GM12874 (cell line): Measurements from ENCODE around the gene USP15.

Experiments used
- TF ChIP-seq, protein P1 (sequence below): IDR thresholded peaks from 2 replicates; pipeline ENCODE4 v1.5.1; 2011; ENCODE audit warnings: low read depth, mild to moderate bottlenecking, control low read depth, low read length, moderate library complexity; ENCODE audit not compliant: insufficient read depth

The USP15 gene

DNA sequence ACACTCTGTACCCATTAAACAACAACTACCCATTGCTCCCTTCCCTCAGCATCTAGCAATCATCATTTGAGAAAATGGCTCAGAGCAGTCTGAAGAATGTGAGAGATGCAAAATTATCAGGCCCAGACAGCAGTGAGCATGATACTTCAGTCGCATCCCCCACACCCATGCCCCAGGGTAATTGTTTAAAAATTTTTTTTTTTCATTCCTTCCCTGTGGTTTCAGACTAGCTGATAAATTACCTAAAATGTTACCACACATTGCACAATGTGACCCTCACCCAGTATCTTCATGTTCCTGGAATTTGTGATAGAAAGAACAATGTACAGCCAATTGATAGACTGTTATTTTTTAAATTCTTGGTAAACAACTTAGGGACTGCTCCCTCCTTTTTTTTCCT, 11.3 kb upstream of the USP15 start:
- TF ChIP-seq, protein P1, sequence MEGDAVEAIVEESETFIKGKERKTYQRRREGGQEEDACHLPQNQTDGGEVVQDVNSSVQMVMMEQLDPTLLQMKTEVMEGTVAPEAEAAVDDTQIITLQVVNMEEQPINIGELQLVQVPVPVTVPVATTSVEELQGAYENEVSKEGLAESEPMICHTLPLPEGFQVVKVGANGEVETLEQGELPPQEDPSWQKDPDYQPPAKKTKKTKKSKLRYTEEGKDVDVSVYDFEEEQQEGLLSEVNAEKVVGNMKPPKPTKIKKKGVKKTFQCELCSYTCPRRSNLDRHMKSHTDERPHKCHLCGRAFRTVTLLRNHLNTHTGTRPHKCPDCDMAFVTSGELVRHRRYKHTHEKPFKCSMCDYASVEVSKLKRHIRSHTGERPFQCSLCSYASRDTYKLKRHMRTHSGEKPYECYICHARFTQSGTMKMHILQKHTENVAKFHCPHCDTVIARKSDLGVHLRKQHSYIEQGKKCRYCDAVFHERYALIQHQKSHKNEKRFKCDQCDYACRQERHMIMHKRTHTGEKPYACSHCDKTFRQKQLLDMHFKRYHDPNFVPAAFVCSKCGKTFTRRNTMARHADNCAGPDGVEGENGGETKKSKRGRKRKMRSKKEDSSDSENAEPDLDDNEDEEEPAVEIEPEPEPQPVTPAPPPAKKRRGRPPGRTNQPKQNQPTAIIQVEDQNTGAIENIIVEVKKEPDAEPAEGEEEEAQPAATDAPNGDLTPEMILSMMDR = no peak

DNA sequence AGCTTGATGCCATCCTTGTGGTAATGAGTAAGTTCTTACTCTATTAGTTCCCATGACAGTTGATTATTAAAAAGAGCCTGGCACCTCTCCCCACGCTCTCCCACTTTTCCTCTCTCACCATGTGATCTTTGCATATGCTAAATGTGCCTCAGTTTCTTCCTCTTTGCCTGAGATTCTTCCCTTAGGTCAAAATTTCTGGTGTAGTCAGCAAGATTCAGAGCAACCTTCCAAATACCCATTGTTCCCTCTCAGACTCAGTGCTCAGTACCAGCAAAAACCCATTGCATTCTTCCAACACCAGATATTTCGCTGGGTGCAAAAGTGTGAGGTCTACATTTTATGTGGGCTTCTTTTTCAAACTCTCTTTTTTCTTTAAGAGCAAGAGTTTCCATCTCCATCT, 10.8 kb upstream of the USP15 start:
- TF ChIP-seq, protein P1 = no peak

DNA sequence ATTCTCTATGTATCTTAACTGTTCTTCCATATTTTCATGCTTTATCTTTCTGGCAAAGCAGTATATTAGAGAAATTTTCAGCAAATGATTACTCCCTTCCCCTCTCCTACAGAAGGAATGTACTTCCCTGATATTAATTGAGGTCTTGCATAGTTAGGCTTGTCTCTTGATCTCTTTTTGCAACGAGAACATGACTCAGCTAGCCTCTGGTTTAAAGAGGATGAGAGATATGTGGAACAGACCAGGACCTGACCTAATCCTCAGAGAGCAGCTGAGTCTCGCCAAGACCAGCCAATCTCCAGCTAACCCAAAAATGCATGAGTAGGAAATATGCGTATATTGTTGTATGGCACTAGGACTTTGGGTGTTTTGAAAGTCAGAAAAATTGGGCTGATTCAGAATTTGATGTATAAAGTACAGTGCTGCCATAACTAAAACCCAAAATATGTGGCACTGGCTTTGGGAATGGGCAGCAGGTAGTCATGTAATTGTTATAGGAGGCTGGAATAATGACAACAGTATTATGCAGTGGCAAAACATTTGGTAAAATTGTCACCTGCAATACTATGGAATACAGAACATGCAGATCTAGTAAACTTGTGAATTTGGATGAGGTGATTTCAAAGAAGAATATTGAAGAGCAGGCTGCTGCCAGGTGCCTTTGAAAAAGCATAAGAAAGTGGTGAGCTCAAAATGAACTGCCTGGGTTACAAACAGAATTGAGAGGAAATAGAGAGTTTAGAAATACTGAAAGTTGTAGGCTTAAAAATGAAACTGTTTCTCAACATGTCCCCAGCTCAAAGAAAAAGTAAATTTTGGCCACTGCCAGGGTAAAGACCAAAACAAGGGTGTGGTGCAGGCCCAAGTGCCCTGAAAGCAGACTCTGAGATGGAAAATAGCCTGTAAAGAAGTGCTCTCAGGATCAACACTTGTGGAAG, 9.3 kb upstream of the USP15 start:
- TF ChIP-seq, protein P1 = no peak

DNA sequence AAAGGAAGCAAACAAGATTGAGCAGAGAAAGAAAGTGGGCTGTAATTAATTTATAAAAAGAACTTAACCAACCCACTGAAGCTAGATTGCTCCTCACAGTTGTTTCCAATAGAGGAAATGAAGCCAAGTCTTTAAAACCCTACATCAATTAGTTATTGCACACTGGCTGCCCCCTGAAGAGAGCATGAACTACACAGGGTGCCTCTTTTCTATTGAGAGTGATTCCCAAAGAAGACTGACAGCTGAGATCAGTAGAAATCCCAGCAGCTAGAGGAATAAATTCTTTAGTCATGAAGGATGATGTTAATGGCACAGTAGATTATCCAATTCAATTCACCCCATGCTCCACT, 8.6 kb upstream of the USP15 start:
- TF ChIP-seq, protein P1 = no peak

DNA sequence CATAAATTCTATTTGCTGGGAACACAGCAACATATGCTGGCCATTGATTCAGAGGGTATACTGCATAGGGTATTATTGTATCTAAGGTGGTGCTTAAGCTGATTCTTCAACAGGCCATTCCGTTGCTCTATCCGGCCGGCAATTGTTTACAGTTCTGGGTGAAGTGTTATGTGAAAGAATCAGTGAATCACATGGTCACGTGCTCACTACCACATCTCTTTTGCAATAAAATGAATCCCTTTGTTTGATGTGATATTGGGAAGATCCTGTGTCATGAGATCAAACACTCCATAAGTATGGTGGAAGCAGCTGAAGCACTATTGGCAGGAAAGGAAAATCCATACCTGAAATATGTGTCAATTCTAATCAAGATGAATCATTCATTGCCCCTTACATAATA, 7.6 kb upstream of the USP15 start:
- TF ChIP-seq, protein P1 = no peak

DNA sequence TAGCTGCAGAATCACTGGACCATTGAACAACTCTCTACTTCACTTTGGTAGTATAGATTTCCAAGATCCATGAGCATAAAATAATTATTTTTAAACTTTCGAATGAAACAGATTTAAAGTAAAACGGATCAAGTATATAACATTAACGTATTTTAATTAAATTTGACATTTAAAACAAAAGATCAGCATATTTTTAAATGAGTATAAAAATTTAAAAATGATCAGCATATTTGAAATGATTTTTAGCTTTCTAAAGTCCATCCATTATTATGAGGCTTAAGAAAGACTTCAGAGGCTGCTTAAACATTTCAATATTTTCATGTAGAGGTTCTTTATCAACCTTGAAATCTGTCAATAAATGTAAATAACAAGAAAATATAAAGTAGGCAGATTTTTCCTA, 5.2 kb upstream of the USP15 start:
- TF ChIP-seq, protein P1 = no peak

DNA sequence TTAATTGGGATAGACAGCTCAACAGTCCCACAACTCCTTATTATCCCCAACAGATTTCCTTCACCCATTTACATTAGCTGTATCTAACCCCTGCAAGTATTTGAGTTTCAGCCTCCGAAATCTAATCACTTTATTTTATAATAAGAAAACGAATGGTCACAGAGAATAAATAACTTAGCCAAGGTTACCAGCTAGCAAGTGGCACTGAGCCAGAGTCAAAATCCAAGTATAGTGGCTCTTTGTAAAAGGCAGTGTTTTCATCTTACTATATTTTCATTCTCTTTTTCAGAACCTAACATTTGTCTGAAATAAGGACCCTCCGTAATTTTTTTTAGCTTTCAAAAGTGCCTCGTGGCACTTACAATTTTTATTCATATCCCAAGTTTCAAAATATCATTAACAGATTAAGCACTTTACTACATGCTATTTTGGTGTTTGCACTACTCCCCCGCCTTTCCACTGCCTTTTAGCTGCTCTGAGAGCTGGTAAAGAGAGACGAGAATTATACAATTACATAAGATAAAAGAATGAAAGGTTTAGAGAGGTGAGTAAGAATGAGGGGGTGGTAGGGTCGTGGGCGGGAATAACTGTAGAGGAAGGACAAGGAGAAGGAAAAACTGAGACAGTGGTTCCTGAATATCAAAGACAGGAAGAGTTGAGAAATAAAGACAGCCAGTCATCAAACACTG, 3.7 kb upstream of the USP15 start:
- TF ChIP-seq, protein P1 = no peak
